PC-9 (cell line): ENCODE measurements around the gene RELCH. TPM values are rescaled to one million over a fixed set of nuclear protein-coding genes. Genes with fewer than 3 reads are reported as not detected.

Experiments
- BruUV-seq: library from RNA; stranded (reverse); fragments of 400-500 nt; replicated peaks from 2 replicates; lab custom pipeline; 2021; lab: Mats Ljungman, UMichigan
- CTCF ChIA-PET: fragments of 300-600 bp; sonication (Branson Sonifier 250); formaldehyde crosslinking; loops from one replicate; lab custom pipeline; 2022; ENCODE audit warnings: antibody characterized with exemption; lab: Charles Lee
- POLR2A ChIA-PET: fragments of 300-600 bp; sonication (Branson Sonifier 250); formaldehyde crosslinking; loops from one replicate; lab custom pipeline; 2022; ENCODE audit warnings: antibody characterized with exemption; ENCODE audit not compliant: unreplicated experiment; lab: Charles Lee
- DNase-seq, 2 experiments: peaks; one replicate each; pipeline versions ENCODE4 v3.0.0 to v3.0.0-alpha.2; 2015 to 2022; ENCODE audit warnings: mixed read lengths in 1 of 2
- H2AFZ ChIP-seq: fragments of 200-600 bp; sonication (generic); 2 replicates; pipeline ENCODE4 v1.8.1; 2017; ENCODE audit warnings: antibody characterized with exemption
- H3F3A ChIP-seq: fragments of 200-600 bp; sonication (generic); 2 replicates; pipeline ENCODE4 v1.8.1; 2017; ENCODE audit warnings: antibody characterized with exemption, mild to moderate bottlenecking, low read depth; ENCODE audit not compliant: insufficient read depth
- H3K27ac ChIP-seq: fragments of 200-600 bp; sonication (generic); 2 replicates; pipeline ENCODE4 v1.6.1; 2016; ENCODE audit warnings: mixed run types
- H3K27me3 ChIP-seq: fragments of 200-600 bp; sonication (generic); 2 replicates; pipeline ENCODE4 v1.6.1; 2016; ENCODE audit warnings: low read depth, mixed run types; ENCODE audit not compliant: insufficient read depth
- H3K36me3 ChIP-seq: fragments of 200-600 bp; sonication (generic); 2 replicates; pipeline ENCODE4 v1.6.1; 2016; ENCODE audit warnings: low read depth, mixed run types
- H3K4me1 ChIP-seq: fragments of 200-600 bp; sonication (generic); replicated peaks from 2 replicates; pipeline ENCODE4 v1.6.1; 2016; ENCODE audit warnings: mixed run types; ENCODE audit not compliant: insufficient read depth
- H3K4me2 ChIP-seq: fragments of 200-600 bp; sonication (generic); 2 replicates; pipeline ENCODE4 v1.6.1; 2017; ENCODE audit warnings: mixed run types
- H3K4me3 ChIP-seq: fragments of 200-600 bp; sonication (generic); 2 replicates; pipeline ENCODE4 v1.6.1; 2016; ENCODE audit warnings: mixed run types
- H3K79me2 ChIP-seq: fragments of 200-600 bp; sonication (generic); 2 replicates; pipeline ENCODE4 v1.6.1; 2017; ENCODE audit warnings: low read depth, mixed run types
- H3K9me2 ChIP-seq: fragments of 200-600 bp; sonication (generic); 2 replicates; pipeline ENCODE4 v1.8.1; 2017; ENCODE audit warnings: mild to moderate bottlenecking; ENCODE audit not compliant: insufficient read depth
- H3K9me3 ChIP-seq: fragments of 200-600 bp; sonication (generic); 2 replicates; pipeline ENCODE4 v1.8.1; 2016; ENCODE audit warnings: low read depth; ENCODE audit not compliant: insufficient read depth
- H4K20me1 ChIP-seq: fragments of 200-600 bp; sonication (generic); 2 replicates; pipeline ENCODE4 v1.8.1; 2017; ENCODE audit not compliant: insufficient read depth
- EZH2 ChIP-seq: fragments of 200-600 bp; sonication (generic); IDR thresholded peaks from 2 replicates; pipeline ENCODE4 v1.8.0; 2017; ENCODE audit warnings: antibody characterized with exemption, low read depth
- intact Hi-C: fragments of 100-400 bp; cut with micrococcal nuclease; formaldehyde crosslinking; loops from one replicate; pipeline ENCODE4 v1.10.0; 2022; ENCODE audit not compliant: unreplicated experiment
- total RNA-seq: library from RNA; stranded (reverse); gene quantifications from 2 replicates; pipeline ENCODE4 v1.2.3, GENCODE V29; 2021
- TF ChIP-seq, protein P1 (sequence below): fragments of 200-600 bp; sonication (generic); conservative IDR thresholded peaks from 2 replicates; pipeline ENCODE4 v1.6.1; 2017; ENCODE audit warnings: mixed run types, antibody characterized with exemption, mild to moderate bottlenecking, moderate library complexity

Gene RELCH
- total RNA-seq, 1 experiment from 2014 or later = 20.1 TPM

DNA sequence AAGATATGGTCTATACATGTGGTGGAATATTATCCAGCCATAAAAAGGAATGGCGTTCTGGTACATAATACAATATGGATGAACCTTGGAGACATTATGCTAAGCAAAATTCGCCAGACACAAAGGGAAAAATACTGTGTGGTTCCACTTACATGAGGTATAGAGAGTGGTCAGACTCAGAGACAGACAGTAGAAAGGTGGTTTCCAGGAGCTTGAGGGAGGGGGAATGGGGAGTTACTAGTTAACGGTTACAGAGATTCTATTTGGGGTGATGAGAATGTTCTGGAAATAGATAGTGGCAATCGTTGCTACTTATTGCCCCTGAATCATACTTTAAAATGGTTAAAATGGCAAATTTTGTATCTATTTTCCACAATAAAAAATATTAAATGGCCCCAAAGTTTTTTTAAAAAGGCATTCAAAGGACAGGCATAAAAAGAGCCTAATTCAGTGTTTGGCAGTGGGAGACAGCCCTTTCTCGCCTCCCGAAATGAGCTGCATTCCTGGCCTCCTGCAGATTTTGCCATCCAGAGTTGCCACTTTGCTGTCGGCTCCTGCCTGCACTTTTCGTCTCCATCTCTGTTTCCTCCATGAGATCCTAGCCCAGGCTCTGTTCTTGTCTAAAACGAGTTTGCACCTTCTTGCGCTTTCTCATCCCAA, 151.5 kb downstream of the RELCH start:
- no peaks in the 10 kb centered on the region for H4K20me1 ChIP-seq
- intact Hi-C loops = no loop called here
- H3K9me3 ChIP-seq = no peaks in the 10 kb centered on the region
- H3K9me2 ChIP-seq = no peaks in the 10 kb centered on the region
- H3K27me3 ChIP-seq = no peaks in the 10 kb centered on the region
- H3F3A ChIP-seq = peaks cover 9% of the 10 kb centered on the region; the same call in 1 of the 2 replicates
- CTCF ChIA-PET = interaction anchor here (0.6 kb wide), 1 partner anchor 34 kb away, joined by 3 read pairs; no protein-coding TSS in a partner anchor
- no peak overlapping the region for H3K4me3 ChIP-seq
- H2AFZ ChIP-seq = no peak overlapping the region
- TF ChIP-seq, protein P1, sequence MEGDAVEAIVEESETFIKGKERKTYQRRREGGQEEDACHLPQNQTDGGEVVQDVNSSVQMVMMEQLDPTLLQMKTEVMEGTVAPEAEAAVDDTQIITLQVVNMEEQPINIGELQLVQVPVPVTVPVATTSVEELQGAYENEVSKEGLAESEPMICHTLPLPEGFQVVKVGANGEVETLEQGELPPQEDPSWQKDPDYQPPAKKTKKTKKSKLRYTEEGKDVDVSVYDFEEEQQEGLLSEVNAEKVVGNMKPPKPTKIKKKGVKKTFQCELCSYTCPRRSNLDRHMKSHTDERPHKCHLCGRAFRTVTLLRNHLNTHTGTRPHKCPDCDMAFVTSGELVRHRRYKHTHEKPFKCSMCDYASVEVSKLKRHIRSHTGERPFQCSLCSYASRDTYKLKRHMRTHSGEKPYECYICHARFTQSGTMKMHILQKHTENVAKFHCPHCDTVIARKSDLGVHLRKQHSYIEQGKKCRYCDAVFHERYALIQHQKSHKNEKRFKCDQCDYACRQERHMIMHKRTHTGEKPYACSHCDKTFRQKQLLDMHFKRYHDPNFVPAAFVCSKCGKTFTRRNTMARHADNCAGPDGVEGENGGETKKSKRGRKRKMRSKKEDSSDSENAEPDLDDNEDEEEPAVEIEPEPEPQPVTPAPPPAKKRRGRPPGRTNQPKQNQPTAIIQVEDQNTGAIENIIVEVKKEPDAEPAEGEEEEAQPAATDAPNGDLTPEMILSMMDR = no peak
- no peak for TF ChIP-seq EZH2
- H3K4me1 ChIP-seq = peaks cover 17% of the 10 kb centered on the region
- no peaks in the 10 kb centered on the region for H3K79me2 ChIP-seq
- no peaks in the 10 kb centered on the region for H3K36me3 ChIP-seq
- no TSS peak for BruUV-seq
- no peak overlapping the region for H3K27ac ChIP-seq
- POLR2A ChIA-PET = no interaction called here
- peak overlapping the region; percentile 63; the same call in 1 of the 2 replicates for H3K4me2 ChIP-seq
- DNase-seq = no peak

DNA sequence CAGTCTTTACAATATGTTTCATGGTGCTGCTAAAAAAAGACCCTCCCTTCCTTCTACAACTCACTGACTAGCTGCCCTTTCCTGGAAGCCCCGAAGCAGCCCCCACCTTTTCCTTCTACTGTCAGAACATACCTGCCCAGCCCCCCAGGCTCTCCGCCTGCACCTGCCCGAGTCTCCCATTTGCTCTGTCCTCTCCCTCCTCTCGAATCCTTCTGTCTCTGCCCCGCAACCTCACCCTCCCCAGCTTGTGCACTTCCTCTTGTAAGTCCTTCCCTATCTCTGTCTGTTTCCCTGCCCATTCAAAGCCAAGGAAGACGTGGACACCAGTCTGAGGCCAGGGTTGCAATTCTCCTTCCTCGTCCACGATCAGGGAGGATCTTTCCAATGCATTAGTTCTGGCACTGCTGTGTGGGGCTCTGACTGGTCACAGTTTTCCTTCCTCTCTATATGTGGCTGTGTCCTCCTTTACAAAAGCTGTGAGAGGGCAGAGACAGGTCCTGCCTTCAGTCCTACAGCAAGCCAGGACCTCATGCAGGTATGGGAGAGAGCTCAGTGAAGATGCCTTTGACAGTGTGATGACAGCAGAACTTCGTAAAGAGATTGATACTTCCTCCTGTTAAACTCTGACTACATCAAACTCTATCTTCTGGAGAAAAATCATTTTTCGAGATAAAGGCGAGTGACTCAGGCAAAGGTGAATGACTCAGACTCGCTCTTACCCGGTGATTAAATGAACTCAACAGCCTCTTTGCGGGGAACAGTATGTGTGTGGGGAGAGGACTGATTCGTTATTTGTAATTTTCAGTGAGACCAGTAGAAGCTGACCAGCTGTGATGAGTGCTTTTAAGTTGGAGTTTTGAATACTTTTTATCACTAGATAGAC, 152.3 kb downstream of the RELCH start:
- DNase-seq = peak in 1 of 2 experiments; percentile 85
- intact Hi-C loops = no loop called here
- CTCF ChIA-PET = no interaction called here
- Histone ChIP-seq H3K79me2 (no peaks in the 10 kb centered on the region), H3K9me3 (no peaks in the 10 kb centered on the region), H3F3A (peaks cover 9% of the 10 kb centered on the region; the same call in 1 of the 2 replicates), H3K27ac (peak overlapping the region; percentile 33; the same call in 1 of the 2 replicates), H3K27me3 (no peaks in the 10 kb centered on the region), H3K36me3 (no peaks in the 10 kb centered on the region), H2AFZ (no peak overlapping the region), H3K4me1 (peaks cover 17% of the 10 kb centered on the region), H3K4me3 (no peak overlapping the region), H3K9me2 (no peaks in the 10 kb centered on the region), H3K4me2 (peak overlapping the region; percentile 63), H4K20me1 (no peaks in the 10 kb centered on the region)
- BruUV-seq = no TSS peak
- TF ChIP-seq EZH2 = no peak
- TF ChIP-seq, protein P1 = no peak
- POLR2A ChIA-PET = no interaction called here

DNA sequence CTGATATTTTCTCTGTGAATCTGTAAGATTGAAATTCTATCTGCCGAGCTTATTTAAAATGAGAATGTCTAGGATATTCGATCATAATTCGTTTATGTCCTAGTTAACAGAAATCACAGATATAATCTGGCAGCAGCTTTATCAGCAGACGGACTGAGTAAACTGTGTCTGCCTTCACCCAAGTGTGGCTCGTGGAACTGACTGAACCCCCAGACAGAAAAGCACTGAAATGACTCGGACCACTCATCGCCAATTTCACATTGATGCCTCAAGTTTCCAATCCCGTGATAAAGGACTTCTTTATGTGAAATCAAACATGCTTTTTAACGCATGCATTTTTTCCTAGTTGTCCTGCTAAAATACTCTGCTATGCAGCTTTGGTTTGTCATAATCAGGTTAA, 153.9 kb downstream of the RELCH start:
- H4K20me1 ChIP-seq = no peaks in the 10 kb centered on the region
- intact Hi-C loops = no loop called here
- no peak overlapping the region for H3K4me2 ChIP-seq
- no peak overlapping the region for H3K4me3 ChIP-seq
- H3K79me2 ChIP-seq = no peaks in the 10 kb centered on the region
- no peak overlapping the region for H2AFZ ChIP-seq
- no peak for DNase-seq
- H3K9me3 ChIP-seq = no peaks in the 10 kb centered on the region
- H3K9me2 ChIP-seq = no peaks in the 10 kb centered on the region
- H3K27me3 ChIP-seq = no peaks in the 10 kb centered on the region
- no peak overlapping the region for H3K27ac ChIP-seq
- no peak for TF ChIP-seq EZH2
- TF ChIP-seq, protein P1 = no peak
- BruUV-seq = no TSS peak
- H3K36me3 ChIP-seq = no peaks in the 10 kb centered on the region
- ChIA-PET CTCF (no interaction called here), POLR2A (no interaction called here)
- peaks cover 9% of the 10 kb centered on the region; the same call in 1 of the 2 replicates for H3F3A ChIP-seq
- H3K4me1 ChIP-seq = peaks cover 17% of the 10 kb centered on the region
